SK-N-SH treated with all-trans-retinoic acid at 6 μM for 48 hours (cell line): ENCODE measurements around the gene CTNNA3.

Experiments
- ARNTL ChIP-seq: fragments of 450-650 bp; formaldehyde crosslinking; IDR thresholded peaks from 2 replicates; pipeline ENCODE4 v1.5.0; 2020; ENCODE audit warnings: low read depth, mild to moderate bottlenecking, moderate library complexity, borderline replicate concordance
- BACH2 ChIP-seq: fragments of 250-450 bp; sonication (Bioruptor Pico); IDR thresholded peaks from 2 replicates; pipeline ENCODE4 v1.9.0; 2021; ENCODE audit warnings: mild to moderate bottlenecking, borderline replicate concordance
- TOX ChIP-seq: fragments of 250-450 bp; sonication (Bioruptor Pico); IDR thresholded peaks from 2 replicates; pipeline ENCODE4 v1.8.0; 2021; ENCODE audit warnings: mild to moderate bottlenecking, moderate library complexity, borderline replicate concordance
- ZC3H10 ChIP-seq: fragments of 250-450 bp; sonication (Bioruptor Pico); IDR thresholded peaks from 2 replicates; pipeline ENCODE4 v1.5.1; 2021; ENCODE audit warnings: mild to moderate bottlenecking, moderate library complexity
- ZFP30 ChIP-seq: fragments of 450-650 bp; formaldehyde crosslinking; IDR thresholded peaks from 2 replicates; pipeline ENCODE4 v1.5.0; 2022; ENCODE audit warnings: mild to moderate bottlenecking, moderate library complexity
- TF ChIP-seq, protein P1 (sequence below): fragments of 250-450 bp; sonication (Bioruptor Pico); IDR thresholded peaks from 2 replicates; pipeline ENCODE4 v1.8.0; 2020; ENCODE audit warnings: mild to moderate bottlenecking, moderate library complexity, borderline replicate concordance

DNA sequence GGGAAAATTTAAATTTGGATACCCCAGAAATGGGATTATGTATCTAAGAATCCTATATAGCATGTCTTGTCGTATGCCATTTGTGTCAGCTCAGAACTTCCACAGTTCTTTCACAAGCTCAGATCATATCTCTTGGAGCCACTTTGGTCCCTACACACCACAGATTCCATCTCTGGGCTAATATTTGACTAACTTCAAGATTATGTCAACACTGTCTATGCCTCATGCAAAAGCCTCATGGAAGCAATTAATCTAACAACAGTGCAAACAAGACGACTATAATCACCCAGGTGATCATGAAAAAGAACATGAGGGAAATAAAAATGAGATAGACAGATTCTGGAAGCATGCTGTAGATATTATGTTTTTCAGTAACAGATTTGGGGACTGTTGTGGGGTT is 581.0 kb downstream of the CTNNA3 start:
- TF ChIP-seq ZC3H10 (CRISPR knock-in tag) (no peak), BACH2 (no peak), ZFP30 (no peak), ARNTL (no peak), TOX (CRISPR knock-in tag) (no peak)
- TF ChIP-seq, protein P1, sequence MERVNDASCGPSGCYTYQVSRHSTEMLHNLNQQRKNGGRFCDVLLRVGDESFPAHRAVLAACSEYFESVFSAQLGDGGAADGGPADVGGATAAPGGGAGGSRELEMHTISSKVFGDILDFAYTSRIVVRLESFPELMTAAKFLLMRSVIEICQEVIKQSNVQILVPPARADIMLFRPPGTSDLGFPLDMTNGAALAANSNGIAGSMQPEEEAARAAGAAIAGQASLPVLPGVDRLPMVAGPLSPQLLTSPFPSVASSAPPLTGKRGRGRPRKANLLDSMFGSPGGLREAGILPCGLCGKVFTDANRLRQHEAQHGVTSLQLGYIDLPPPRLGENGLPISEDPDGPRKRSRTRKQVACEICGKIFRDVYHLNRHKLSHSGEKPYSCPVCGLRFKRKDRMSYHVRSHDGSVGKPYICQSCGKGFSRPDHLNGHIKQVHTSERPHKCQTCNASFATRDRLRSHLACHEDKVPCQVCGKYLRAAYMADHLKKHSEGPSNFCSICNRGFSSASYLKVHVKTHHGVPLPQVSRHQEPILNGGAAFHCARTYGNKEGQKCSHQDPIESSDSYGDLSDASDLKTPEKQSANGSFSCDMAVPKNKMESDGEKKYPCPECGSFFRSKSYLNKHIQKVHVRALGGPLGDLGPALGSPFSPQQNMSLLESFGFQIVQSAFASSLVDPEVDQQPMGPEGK (CRISPR knock-in tag) = no peak
